ENCODE results near the gene TRIM47.

Gene TRIM47

DNA sequence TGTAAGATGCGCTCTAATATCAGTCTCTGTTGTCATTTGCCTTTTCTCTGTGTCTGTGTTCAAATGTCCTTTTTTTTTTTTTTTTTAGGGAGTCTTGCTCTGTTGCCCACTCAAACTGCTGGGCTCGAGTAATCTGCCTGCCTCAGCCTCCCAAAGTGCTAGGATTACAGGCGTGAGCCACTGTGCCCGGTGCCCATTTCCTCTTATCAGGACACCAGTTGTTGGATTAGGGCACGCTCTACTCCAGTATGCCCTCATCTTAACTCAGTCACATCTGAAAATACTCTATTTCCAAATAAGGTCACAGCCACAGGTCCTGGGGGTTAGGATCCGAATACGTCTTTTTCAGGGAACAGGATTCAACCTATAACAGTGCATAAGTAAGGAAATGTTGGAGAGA lies 1.9 kb upstream of the TRIM47 start:
- no peak for DNase-seq (ENCODE audit: low read depth)
- no peak overlapping the region for H3K4me3 ChIP-seq (ENCODE audit: low read depth, low read length)
- TF ChIP-seq, protein P1, sequence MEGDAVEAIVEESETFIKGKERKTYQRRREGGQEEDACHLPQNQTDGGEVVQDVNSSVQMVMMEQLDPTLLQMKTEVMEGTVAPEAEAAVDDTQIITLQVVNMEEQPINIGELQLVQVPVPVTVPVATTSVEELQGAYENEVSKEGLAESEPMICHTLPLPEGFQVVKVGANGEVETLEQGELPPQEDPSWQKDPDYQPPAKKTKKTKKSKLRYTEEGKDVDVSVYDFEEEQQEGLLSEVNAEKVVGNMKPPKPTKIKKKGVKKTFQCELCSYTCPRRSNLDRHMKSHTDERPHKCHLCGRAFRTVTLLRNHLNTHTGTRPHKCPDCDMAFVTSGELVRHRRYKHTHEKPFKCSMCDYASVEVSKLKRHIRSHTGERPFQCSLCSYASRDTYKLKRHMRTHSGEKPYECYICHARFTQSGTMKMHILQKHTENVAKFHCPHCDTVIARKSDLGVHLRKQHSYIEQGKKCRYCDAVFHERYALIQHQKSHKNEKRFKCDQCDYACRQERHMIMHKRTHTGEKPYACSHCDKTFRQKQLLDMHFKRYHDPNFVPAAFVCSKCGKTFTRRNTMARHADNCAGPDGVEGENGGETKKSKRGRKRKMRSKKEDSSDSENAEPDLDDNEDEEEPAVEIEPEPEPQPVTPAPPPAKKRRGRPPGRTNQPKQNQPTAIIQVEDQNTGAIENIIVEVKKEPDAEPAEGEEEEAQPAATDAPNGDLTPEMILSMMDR (IDR thresholded peaks at IDR 0.05; ENCODE audit: low read depth, low read length, missing control alignments), result no peak

DNA sequence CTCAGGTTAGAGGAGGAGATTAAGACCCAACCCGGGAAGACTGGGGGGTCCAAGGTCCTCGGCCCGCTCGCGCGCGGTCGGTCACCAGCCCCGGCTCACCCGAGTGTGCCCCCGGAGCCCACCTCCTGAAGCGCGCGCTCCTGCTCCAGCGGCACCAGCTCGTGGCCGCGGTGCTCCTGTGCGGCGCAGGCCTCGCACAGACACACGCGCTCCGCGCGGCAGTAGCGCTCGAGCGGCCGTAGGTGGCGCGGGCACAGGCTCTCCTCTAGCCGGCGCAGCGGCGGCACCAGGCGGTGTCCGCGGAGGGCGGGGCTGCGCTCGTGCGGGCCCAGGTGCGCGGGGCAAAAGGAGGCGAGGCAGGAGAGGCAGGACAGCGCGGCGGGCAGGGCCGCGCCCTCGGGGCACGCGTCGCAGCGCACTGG lies 618 bp downstream of the TRIM47 start:
- TF ChIP-seq, protein P1 (IDR thresholded peaks at IDR 0.05; ENCODE audit: low read depth, low read length, missing control alignments), result peak; percentile 47
- no peak for DNase-seq (ENCODE audit: low read depth)
- H3K4me3 ChIP-seq (ENCODE audit: low read depth, low read length), result peak overlapping the region; percentile 50

DNA sequence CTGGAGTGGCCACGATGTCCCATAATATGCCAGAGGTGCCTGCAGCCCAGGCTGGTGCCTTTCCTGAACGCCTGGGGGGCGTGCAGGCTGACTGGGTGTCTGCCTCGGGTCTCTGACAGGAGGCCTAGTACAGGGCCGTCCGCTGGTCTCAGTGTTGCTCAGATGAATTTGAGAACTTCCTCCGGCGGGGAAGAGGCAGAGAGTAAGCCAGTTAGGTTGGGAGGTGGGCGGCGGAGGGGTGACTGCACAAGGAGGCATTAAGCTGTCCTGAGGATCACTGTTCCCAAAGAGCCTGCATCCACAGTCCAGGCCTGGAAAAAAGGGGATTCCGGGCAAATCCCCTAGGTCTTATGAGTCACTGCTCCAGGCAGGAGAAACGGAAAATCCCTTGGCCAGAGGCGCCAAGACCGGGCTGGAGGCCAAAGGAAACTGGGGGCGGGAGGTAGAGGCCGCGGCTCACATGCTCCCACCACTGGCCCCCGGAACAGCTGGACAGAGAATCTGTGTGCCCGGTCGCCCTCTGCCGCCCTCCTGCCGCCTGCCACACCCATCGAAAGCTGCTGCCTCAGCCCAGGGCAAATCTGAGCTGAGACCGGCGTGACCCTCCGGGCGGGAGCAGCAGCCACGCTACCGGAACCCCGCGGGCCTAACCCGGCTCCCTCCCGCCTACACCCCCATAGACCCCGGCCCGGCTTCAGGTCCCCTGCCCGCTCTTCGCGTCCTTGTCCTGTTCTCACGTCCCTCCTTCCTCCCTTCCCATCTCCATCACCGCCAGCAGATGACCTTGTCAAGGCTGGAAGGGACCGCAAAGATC lies 1.2 kb downstream of the TRIM47 start:
- TF ChIP-seq, protein P1 (IDR thresholded peaks at IDR 0.05; ENCODE audit: low read depth, low read length, missing control alignments), result no peak
- DNase-seq (ENCODE audit: low read depth), result no peak
- H3K4me3 ChIP-seq (ENCODE audit: low read depth, low read length), result peak overlapping the region; percentile 50

DNA sequence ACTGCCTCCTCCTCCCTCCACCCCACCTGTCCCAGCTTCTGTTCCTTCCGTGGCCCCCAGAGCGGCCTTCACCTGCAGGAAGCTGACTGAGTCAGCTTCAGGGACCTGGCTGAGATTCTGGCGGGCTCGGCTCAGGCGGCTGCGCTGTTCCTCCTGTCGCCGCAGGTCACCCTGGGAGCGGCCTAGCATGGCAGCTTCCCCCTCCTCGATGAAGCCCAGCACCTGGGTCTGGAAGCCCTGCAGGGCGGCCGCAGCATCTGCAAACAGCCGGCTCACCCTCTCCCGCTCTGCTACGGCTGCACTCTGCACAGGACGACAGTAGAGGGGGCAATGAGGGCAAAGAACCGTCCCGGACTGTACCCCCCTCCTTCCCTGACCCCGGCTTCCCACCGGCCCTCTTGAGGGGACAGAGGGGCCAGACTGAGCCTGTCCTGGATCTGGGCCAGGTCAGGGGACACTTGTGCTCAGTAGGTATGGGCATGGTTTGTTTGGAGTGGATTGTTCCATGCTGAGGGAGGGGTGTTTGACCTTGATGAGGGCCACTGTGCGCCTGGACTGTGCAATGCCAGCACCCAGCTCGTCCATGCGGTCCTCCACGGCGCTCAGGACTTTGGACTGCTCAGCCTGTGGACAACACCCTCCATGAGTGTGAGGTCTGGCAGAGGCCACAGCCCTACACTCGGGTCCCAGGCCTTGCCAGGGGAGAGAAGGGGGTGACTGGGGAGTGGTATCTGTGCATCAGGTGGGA lies 2.0 kb downstream of the TRIM47 start:
- H3K4me3 ChIP-seq (ENCODE audit: low read depth, low read length), result peak overlapping the region; percentile 50
- TF ChIP-seq, protein P1 (IDR thresholded peaks at IDR 0.05; ENCODE audit: low read depth, low read length, missing control alignments), result peak; percentile 41
- peak; percentile 27 for DNase-seq (ENCODE audit: low read depth)

DNA sequence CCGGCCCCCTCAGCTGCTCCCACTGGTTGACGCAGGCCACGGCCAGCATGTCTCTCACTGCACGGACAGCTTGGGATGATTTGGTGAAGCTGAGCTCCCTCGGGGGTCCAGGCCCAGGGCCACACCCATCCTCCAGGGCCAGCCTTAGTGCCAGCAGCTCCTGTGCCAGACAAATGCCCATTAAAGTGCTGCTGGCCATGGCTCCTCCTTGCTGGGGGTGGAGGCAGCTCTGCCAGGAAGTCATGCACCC lies 2.5 kb downstream of the TRIM47 start:
- DNase-seq (ENCODE audit: low read depth), result no peak
- TF ChIP-seq, protein P1 (IDR thresholded peaks at IDR 0.05; ENCODE audit: low read depth, low read length, missing control alignments), result no peak
- H3K4me3 ChIP-seq (ENCODE audit: low read depth, low read length), result peak overlapping the region; percentile 50

DNA sequence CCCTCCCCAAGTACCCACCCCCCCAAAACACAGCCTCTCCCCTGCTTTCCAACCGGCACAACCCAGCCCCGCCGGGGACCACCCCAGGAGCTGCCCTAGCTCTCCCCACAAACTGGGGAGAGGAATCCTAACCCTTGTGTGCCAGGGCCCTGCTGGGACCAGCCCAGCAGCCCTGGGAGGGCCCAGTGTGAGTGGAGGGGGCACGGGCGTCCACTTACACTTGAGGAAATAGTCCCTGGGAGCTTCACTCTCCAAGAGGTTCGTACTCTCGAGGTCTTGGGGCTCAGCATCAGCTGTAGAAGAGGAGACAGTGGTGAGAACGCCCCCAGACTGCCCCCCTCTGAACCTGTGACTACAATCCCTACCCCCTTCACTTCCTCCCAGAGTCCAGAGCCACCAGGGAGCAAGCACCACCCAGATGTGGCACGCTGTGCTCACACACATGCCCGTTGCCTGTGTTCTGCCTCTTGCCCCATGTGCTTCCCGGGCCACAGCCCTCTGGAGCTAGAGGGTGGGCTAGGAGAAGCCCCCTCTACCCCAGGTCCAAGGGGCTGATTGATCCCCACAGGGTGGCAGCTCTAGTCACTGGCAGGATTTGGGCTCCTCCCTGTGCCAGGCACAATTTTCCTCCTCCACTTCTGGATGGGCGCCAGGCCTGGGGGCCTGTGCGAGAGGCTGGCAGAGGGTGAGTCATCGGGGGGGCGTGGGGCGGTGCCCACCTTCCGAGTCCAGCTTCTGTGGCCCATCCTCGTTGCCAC lies 3.0 kb downstream of the TRIM47 start:
- no peak overlapping the region for H3K4me3 ChIP-seq (ENCODE audit: low read depth, low read length)
- DNase-seq (ENCODE audit: low read depth), result no peak
- TF ChIP-seq, protein P1 (IDR thresholded peaks at IDR 0.05; ENCODE audit: low read depth, low read length, missing control alignments), result no peak
